K562 (cell line): ENCODE data around the gene RREB1. TPM values are rescaled to one million over a fixed set of nuclear protein-coding genes. Genes with fewer than 3 reads are reported as not detected.

ENCODE experiments used
- BHLHE40 ChIP-seq: IDR thresholded peaks from 2 replicates; pipeline ENCODE4 v1.6.1; 2011; ENCODE audit warnings: low read length, improper control_type of control experiment
- CBX2 ChIP-seq: fragments of 200-600 bp; sonication (generic); IDR thresholded peaks from one replicate; pipeline ENCODE4 v1.6.1; 2012; ENCODE audit warnings: mild to moderate bottlenecking, low read length, inconsistent platforms; ENCODE audit not compliant: insufficient read depth, poor library complexity, severe bottlenecking
- CREM ChIP-seq: IDR thresholded peaks from 2 replicates; pipeline ENCODE4 v1.6.1; 2014; ENCODE audit warnings: antibody characterized with exemption, low read depth
- E2F1 ChIP-seq: sonication (generic); formaldehyde crosslinking; IDR thresholded peaks from 2 replicates; pipeline ENCODE4 v1.8.1; 2023; ENCODE audit warnings: mild to moderate bottlenecking, missing genetic modification reagents, moderate library complexity
- E4F1 ChIP-seq: fragments of 250-450 bp; sonication (Bioruptor Pico); IDR thresholded peaks from 2 replicates; pipeline ENCODE4 v1.5.0; 2021; ENCODE audit warnings: mild to moderate bottlenecking, borderline replicate concordance
- FOXP1 ChIP-seq: sonication (generic); formaldehyde crosslinking; IDR thresholded peaks from 2 replicates; pipeline ENCODE4 v1.8.0; 2022; ENCODE audit warnings: mild to moderate bottlenecking, missing genetic modification reagents
- MLLT1 ChIP-seq, 2 experiments: fragments of 450-650 bp; IDR thresholded peaks; 2 replicates each; pipeline ENCODE4 v1.6.1; 2016
- NELFE ChIP-seq: IDR thresholded peaks from 2 replicates; pipeline ENCODE4 v1.6.1; 2011; ENCODE audit warnings: mild to moderate bottlenecking; ENCODE audit not compliant: insufficient read depth, insufficient read length
- SAFB ChIP-seq: fragments of 200-400 bp; formaldehyde crosslinking; IDR thresholded peaks from 2 replicates; pipeline ENCODE4 v1.6.1; 2017; ENCODE audit warnings: low read depth, low read length, borderline replicate concordance
- SMARCC2 ChIP-seq: fragments of 450-650 bp; IDR thresholded peaks from 2 replicates; pipeline ENCODE4 v1.6.1; 2017; ENCODE audit warnings: antibody characterized with exemption, moderate library complexity, mild to moderate bottlenecking, low read depth
- ZBTB5 ChIP-seq: fragments of 450-650 bp; IDR thresholded peaks from 2 replicates; pipeline ENCODE4 v1.6.1; 2017; ENCODE audit warnings: antibody characterized with exemption
- ZNF212 ChIP-seq: fragments of 450-650 bp; formaldehyde crosslinking; IDR thresholded peaks from 2 replicates; pipeline ENCODE4 v1.4.0; 2020; ENCODE audit warnings: mild to moderate bottlenecking
- ZNF778 ChIP-seq: fragments of 450-650 bp; formaldehyde crosslinking; IDR thresholded peaks from 2 replicates; pipeline ENCODE4 v1.4.0; 2020; ENCODE audit warnings: mild to moderate bottlenecking, moderate library complexity
- ZNF785 ChIP-seq: fragments of 250-450 bp; sonication (Bioruptor Pico); IDR thresholded peaks from 2 replicates; pipeline ENCODE4 v1.4.0; 2020; ENCODE audit warnings: mild to moderate bottlenecking
- polyA plus RNA-seq, 8 experiments: library from polyadenylated mRNA; depleted of rRNA in 4 of 8; stranded (reverse) in 5 of 8; unstranded in 3 of 8; fragments of >200 nt; fragmentation: Nextera tagmentation in 2 of 8; fragmentation: Illumina TruSeq in 1 of 8; extraction: Ambion mirVana in 2 of 8; extraction: Trizol in 1 of 8; gene quantifications; 2 replicates each; pipeline versions ENCODE4 v1.2.1 to v1.2.3, GENCODE V29; 2011 to 2014; ENCODE audit warnings: inconsistent platforms in 1 of 8, missing spikeins in 1 of 8
- total RNA-seq, 7 experiments: library from RNA; depleted of rRNA in 6 of 7; stranded (reverse); fragments of >200 nt in 6 of 7; fragmentation: Illumina TruSeq in 2 of 7; extraction: Trizol in 2 of 7; gene quantifications; 2 replicates each; pipeline versions ENCODE4 v1.2.1 to v1.2.3, GENCODE V29; 2011 to 2021; ENCODE audit warnings: low replicate concordance in 1 of 7
- TF ChIP-seq, protein P1 (sequence below): sonication (generic); formaldehyde crosslinking; IDR thresholded peaks from 2 replicates; pipeline ENCODE4 v1.8.0; 2022; ENCODE audit warnings: mild to moderate bottlenecking, missing genetic modification reagents
- TF ChIP-seq, protein P2 (sequence below), 2 experiments: fragments of 450-650 bp; IDR thresholded peaks; 2 replicates each; pipeline ENCODE4 v1.6.1; 2018; ENCODE audit warnings: mild to moderate bottlenecking in 2 of 2, low read depth in 1 of 2; ENCODE audit not compliant: partially characterized antibody in 2 of 2

RREB1 gene
- total and polyA plus RNA-seq, 9 of the 15 experiments (the other 6 are each of a cell fraction or from before 2014, with no cell fraction given) = 3.3 to 64.2 (median 19.3) TPM

DNA sequence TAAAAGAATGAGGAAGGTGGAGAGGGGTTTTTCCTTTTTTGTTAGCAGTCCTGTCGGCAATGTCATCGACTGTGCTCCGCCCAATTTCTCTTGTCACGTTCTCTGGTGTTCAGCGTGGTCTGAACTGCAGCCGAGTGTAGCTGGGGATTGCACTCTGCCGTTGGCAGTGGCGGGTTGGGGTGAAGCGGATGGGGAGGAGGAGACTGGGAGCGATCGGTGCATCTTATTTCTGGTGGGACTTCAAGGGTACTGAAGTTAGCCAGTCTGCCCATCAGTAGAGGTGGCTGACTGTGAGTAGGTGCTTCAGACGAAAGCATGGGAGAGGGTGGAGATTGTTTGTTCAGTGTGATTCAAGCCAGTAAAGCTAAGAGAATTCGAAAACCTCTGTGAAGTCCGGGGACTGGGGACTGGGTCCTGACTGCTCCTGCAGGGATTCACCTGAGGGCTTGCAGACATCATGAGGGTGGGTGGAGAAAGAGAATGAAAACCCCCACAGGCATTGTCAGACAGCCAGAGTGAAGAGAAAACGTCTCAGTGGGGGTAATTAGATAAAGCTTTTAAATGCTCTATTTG is 5.1 kb downstream of the RREB1 start (continued):
- TF ChIP-seq MLLT1 (IDR thresholded peaks at IDR 0.05) = no peak
- no peak for TF ChIP-seq E2F1 (CRISPR knock-in tag)
- TF ChIP-seq CREM = no peak
- TF ChIP-seq CBX2 = no peak
- TF ChIP-seq NELFE = no peak
- TF ChIP-seq FOXP1 (CRISPR knock-in tag) = no peak
- TF ChIP-seq, protein P1, sequence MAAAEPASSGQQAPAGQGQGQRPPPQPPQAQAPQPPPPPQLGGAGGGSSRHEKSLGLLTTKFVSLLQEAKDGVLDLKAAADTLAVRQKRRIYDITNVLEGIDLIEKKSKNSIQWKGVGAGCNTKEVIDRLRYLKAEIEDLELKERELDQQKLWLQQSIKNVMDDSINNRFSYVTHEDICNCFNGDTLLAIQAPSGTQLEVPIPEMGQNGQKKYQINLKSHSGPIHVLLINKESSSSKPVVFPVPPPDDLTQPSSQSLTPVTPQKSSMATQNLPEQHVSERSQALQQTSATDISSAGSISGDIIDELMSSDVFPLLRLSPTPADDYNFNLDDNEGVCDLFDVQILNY = no peak
- TF ChIP-seq, protein P2, sequence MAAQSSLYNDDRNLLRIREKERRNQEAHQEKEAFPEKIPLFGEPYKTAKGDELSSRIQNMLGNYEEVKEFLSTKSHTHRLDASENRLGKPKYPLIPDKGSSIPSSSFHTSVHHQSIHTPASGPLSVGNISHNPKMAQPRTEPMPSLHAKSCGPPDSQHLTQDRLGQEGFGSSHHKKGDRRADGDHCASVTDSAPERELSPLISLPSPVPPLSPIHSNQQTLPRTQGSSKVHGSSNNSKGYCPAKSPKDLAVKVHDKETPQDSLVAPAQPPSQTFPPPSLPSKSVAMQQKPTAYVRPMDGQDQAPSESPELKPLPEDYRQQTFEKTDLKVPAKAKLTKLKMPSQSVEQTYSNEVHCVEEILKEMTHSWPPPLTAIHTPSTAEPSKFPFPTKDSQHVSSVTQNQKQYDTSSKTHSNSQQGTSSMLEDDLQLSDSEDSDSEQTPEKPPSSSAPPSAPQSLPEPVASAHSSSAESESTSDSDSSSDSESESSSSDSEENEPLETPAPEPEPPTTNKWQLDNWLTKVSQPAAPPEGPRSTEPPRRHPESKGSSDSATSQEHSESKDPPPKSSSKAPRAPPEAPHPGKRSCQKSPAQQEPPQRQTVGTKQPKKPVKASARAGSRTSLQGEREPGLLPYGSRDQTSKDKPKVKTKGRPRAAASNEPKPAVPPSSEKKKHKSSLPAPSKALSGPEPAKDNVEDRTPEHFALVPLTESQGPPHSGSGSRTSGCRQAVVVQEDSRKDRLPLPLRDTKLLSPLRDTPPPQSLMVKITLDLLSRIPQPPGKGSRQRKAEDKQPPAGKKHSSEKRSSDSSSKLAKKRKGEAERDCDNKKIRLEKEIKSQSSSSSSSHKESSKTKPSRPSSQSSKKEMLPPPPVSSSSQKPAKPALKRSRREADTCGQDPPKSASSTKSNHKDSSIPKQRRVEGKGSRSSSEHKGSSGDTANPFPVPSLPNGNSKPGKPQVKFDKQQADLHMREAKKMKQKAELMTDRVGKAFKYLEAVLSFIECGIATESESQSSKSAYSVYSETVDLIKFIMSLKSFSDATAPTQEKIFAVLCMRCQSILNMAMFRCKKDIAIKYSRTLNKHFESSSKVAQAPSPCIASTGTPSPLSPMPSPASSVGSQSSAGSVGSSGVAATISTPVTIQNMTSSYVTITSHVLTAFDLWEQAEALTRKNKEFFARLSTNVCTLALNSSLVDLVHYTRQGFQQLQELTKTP (IDR thresholded peaks at IDR 0.05; ENCODE audit: low read depth in 1 of 2, partially characterized antibody in 2 of 2) = peak in 1 of 2 experiments; percentile 19
- no peak for TF ChIP-seq ZNF212 (CRISPR knock-in tag)
- no peak for TF ChIP-seq ZBTB5
- peak; percentile 78 for TF ChIP-seq BHLHE40
- TF ChIP-seq ZNF778 = no peak
- TF ChIP-seq ZNF785 (CRISPR knock-in tag) = no peak
- TF ChIP-seq SMARCC2 = no peak
- TF ChIP-seq E4F1 (CRISPR knock-in tag) = no peak
- no peak for TF ChIP-seq SAFB
